VCaP (cell line): Measurements from ENCODE around the gene MLLT10.
A peak's percentile ranks its signal among the peaks of the same experiment; 100 is the strongest.

Source experiments
- H3K27ac ChIP-seq: fragments of 450-650 bp; 2 replicates; pipeline ENCODE4 v1.5.1; 2017
- CTCF ChIP-seq: fragments of 450-650 bp; conservative IDR thresholded peaks from 2 replicates; pipeline ENCODE4 v1.5.1; 2017; ENCODE audit warnings: mild to moderate bottlenecking, moderate library complexity

The MLLT10 gene

GRCh38 chr10:21655687-21656086, 121.7 kb downstream of the MLLT10 start:
- H3K27ac ChIP-seq = no peak overlapping the region
- TF ChIP-seq CTCF = no peak

- no peak overlapping the region for H3K27ac ChIP-seq
- TF ChIP-seq CTCF = no peak
Measured at GRCh38 chr10:21661087-21661486, 127.1 kb downstream of the MLLT10 start.

GRCh38 chr10:21661935-21662334, 127.9 kb downstream of the MLLT10 start:
- H3K27ac ChIP-seq = no peak overlapping the region
- TF ChIP-seq CTCF = no peak

- TF ChIP-seq CTCF = no peak
- no peak overlapping the region; the same call in 1 of the 2 replicates for H3K27ac ChIP-seq
Measured at GRCh38 chr10:21662635-21663034, 128.6 kb downstream of the MLLT10 start.

- no peak overlapping the region for H3K27ac ChIP-seq
- no peak for TF ChIP-seq CTCF
Measured at GRCh38 chr10:21668831-21669230, 134.8 kb downstream of the MLLT10 start.

- peak overlapping the region; percentile 61 for H3K27ac ChIP-seq
- TF ChIP-seq CTCF = no peak
Measured at GRCh38 chr10:21670391-21670790, 136.4 kb downstream of the MLLT10 start.

GRCh38 chr10:21673668-21674067, 139.6 kb downstream of the MLLT10 start:
- TF ChIP-seq CTCF = no peak
- peak overlapping the region; percentile 61; the same call in 1 of the 2 replicates for H3K27ac ChIP-seq
